H1 (cell line): ENCODE data around the gene NFASC. TPM values are rescaled to one million over a fixed set of nuclear protein-coding genes. Genes with fewer than 3 reads are reported as not detected.

Source experiments
- ATF2 ChIP-seq: IDR thresholded peaks from 2 replicates; pipeline ENCODE4 v1.6.1; 2012; ENCODE audit warnings: low read length, inconsistent platforms
- CTBP2 ChIP-seq: IDR thresholded peaks from 2 replicates; pipeline ENCODE4 v1.7.0; 2011; ENCODE audit warnings: borderline replicate concordance, mild to moderate bottlenecking, moderate library complexity, mixed read lengths, low read length; ENCODE audit not compliant: insufficient read depth, insufficient read length
- CTCF ChIP-seq, 3 experiments: IDR thresholded peaks; 1 replicate in 2 of 3; 2 replicates in 1 of 3; pipeline versions ENCODE4 v1.5.1 to v1.6.1; 2011; ENCODE audit warnings: low read length in 3 of 3, mild to moderate bottlenecking in 3 of 3, inconsistent platforms in 2 of 3, low read depth in 1 of 3, moderate library complexity in 1 of 3; ENCODE audit not compliant: insufficient read depth in 1 of 3; ENCODE audit errors: control extremely low read depth in 1 of 3
- E2F6 ChIP-seq: IDR thresholded peaks from 2 replicates; pipeline ENCODE4 v1.6.1; 2012; ENCODE audit warnings: inconsistent platforms
- GABPA ChIP-seq: IDR thresholded peaks from 2 replicates; pipeline ENCODE4 v1.6.1; 2011; ENCODE audit warnings: mild to moderate bottlenecking, low read length, moderate library complexity, borderline replicate concordance; ENCODE audit not compliant: insufficient read depth
- NRF1 ChIP-seq: IDR thresholded peaks from 2 replicates; pipeline ENCODE4 v1.6.1; 2011; ENCODE audit warnings: mild to moderate bottlenecking, low read depth, low read length, improper control_type of control experiment
- RAD21 ChIP-seq, 2 experiments: IDR thresholded peaks in 1 of 2; conservative IDR thresholded peaks in 1 of 2; 2 replicates each; pipeline ENCODE4 v1.6.1; 2011; ENCODE audit warnings: low read depth in 2 of 2, low read length in 2 of 2, improper control_type of control experiment in 1 of 2, inconsistent platforms in 1 of 2, mild to moderate bottlenecking in 1 of 2, moderate library complexity in 1 of 2
- RNF2 ChIP-seq: fragments of 200-900, 300-1000 bp; sonication (generic); IDR thresholded peaks from 2 replicates; pipeline ENCODE4 v1.7.1; 2016; ENCODE audit warnings: borderline replicate concordance, low read depth, mild to moderate bottlenecking, antibody characterized with exemption, low read length; ENCODE audit not compliant: poor library complexity, severe bottlenecking; ENCODE audit errors: missing control alignments
- ZNF274 ChIP-seq: IDR thresholded peaks from 2 replicates; pipeline ENCODE4 v1.7.0; 2012; ENCODE audit warnings: low read length, borderline replicate concordance; ENCODE audit errors: extremely low read depth
- polyA plus RNA-seq, 7 experiments: library from polyadenylated mRNA; depleted of rRNA in 3 of 7; stranded (reverse) in 5 of 7; unstranded in 2 of 7; fragments of >200 nt in 5 of 7; fragments of 200-250 nt in 2 of 7; gene quantifications; 1 replicate in 5 of 7; 2 replicates in 1 of 7; 4 replicates in 1 of 7; pipeline versions ENCODE4 v1.2.1 to v1.2.3, GENCODE V29; 2011 to 2013; ENCODE audit warnings: missing spikeins in 2 of 7, mixed read lengths in 2 of 7
- total RNA-seq: library from RNA; stranded (reverse); fragmentation: NEBNext Ultra II Directional; extraction: Animal tissue kit (Norgen Biotek cat#: 25700); gene quantifications from 2 replicates; pipeline ENCODE4 v1.2.1, GENCODE V29; 2021

The NFASC gene
- total and polyA plus RNA-seq, 2 of the 8 experiments (the other 6 are each of a cell fraction or from before 2014, with no cell fraction given) = 5.0 to 15.2 TPM

- TF ChIP-seq ATF2 = no peak
- no peak for TF ChIP-seq CTCF (IDR thresholded peaks at IDR 0.05; ENCODE audit: control extremely low read depth in 1 of 3, insufficient read depth in 1 of 3, low read depth in 1 of 3, low read length in 3 of 3)
- TF ChIP-seq E2F6 = no peak
- TF ChIP-seq ZNF274 = no peak
- TF ChIP-seq CTBP2 = no peak
- TF ChIP-seq NRF1 = no peak
- no peak for TF ChIP-seq GABPA
- TF ChIP-seq RAD21 (IDR thresholded peaks at IDR 0.05 in 1 of 2, conservative IDR thresholded peaks at IDR 0.05 in 1 of 2; ENCODE audit: low read depth in 2 of 2, low read length in 2 of 2) = no peak
- no peak for TF ChIP-seq RNF2
- TF ChIP-seq, all 59 proteins: peak for 0
Observed at GRCh38 chr1:204947338-204947737, 76.7 kb downstream of the NFASC start (continued).
